NCI-H146 treated with DMSO at 0.1 percent for 48 hours (cell line): ENCODE results near the gene POGK.

ENCODE experiments used
- DNase-seq: peaks from one replicate; lab custom pipeline; 2025; ENCODE audit not compliant: unreplicated experiment; lab: John Stamatoyannopoulos, UW

Gene POGK

DNA sequence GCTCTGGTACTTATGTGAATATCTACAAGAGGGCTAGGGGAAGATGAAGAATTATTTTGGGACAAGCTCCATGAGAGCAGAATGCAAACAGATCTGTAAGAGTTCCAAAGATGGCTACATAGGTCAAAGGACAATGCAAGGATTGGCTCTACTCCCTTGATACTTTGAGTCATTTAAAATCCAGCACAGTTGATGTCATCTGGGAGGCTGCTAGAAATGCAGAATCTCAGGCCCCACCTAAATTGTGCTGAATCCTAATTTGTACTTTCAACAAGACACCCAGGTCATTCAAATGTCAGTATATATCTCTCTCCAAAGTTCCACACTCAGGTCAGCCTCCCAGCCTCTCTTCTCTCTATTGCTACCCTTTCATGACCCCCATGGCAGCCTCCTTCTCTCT is 60.5 kb downstream of the POGK start:
- DNase-seq: no peak

DNA sequence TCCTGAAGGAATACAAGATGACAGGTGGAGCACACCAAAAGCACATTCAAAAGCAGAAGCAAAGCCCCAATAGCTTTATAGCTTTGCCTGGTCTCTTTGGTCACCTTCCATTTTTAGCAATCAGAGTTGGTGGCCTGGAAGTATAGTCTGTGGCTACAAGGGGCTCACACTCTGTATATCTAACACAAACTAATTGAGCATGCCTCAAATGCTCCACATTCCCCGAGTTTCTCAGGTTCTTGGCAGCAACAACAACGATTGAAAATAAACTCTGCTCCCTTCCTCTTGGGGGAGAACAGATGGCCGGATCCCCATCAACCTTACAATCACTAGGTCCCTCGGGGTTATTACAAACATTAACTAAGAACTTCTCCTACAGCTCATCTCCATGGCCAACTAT is 61.7 kb downstream of the POGK start:
- no peak for DNase-seq

DNA sequence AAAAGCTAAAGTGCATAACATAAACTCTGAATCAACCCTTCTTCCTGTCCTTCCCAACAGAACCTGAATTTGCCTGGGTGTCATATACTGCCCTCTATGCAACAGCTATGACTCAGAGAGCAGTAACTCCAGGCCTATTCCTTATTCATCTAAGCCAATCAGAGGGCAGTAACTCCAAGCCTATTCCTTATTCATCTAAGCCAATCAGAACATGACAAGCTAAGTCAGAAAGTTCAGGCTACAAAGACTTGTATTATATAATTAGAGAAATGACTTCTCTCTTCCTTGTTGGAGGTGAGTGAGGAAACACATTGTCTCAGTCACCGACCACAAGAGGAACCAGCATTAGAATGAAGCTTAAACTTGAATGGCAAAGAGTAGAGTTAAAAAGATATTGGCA is 63.0 kb downstream of the POGK start:
- no peak for DNase-seq

DNA sequence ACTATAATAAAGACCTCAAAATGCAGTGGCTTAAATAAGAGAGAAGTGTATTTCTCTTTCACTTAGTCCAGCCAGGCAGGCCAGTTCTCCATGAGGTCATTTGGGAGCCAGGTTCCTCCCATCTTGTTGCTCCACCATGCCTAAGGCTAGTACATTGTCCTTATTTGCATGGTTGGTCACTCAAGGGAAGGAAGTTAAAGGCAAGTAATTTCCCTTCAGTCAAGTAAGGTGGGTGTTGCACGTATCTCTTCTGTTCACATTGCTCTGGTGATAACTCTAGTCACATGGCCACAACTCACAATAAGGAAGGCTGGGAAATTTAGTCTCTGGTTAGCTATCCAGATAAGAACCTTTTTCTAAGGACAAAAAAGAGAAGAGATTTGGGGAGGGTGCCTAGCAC is 64.0 kb downstream of the POGK start:
- DNase-seq: no peak

DNA sequence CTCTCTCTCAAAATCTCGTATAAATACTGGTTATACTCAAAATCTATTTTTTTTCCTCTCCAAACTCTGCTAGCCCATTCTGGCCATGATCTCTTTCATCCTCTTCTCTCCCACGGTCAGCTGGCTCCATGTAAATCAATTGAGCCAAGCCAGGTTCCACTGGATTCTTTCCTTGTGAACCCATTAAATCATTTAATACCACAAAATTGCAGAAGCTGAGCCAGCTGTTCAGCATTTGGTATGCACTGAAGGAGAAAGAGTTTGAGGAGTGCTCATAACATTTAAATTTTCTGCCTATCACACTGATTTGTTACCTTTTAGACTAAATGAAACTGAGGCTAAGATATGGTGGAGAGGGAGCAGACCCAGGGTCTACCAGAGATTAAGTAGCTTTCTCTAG is 65.9 kb downstream of the POGK start:
- no peak for DNase-seq

DNA sequence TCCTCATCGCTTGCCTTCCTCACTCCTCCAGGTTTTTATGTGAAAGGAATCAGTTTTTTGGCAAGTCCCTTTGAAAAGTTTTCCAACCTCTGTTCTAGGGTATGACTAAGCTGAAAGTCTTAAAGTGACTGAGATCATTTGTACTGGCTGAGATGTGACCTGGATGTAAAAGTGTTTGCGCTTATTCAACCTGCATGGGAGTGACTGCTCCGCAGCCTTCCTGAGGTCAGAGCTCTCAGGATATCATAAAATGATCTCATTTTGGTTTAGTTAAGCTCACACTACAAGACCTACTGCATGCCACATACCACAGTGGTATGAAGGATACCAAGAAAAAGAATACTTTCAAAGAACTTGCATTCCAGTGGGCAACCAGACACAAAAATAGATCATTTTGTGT is 66.6 kb downstream of the POGK start:
- no peak for DNase-seq
